Stimulated activated naive CD8-positive, alpha-beta T cell treated with anti-CD3 and anti-CD28 coated beads, Interleukin-15, Interleukin-2, amounts not matched to agents 100 U/mL and 50 U/mL, for 24 hours (primary cell): ENCODE measurements around the gene ZNF688.
"Not testable (repeated sequence)": the region's sequence is repeated elsewhere in the genome, so short reads cannot be mapped to it uniquely, and the experiment has no call there.

Experiments
- ATAC-seq: fragments of 150-1000 bp; cut with Tn5 transposase; one replicate; pipeline ENCODE4 v1.10.0; 2021
- DNase-seq: peaks from one replicate; pipeline ENCODE4 v3.0.0; 2021

Gene ZNF688

GRCh38 chr16:30571445-30572322, at the start of gene ZNF688:
TSS of gene ZNF688 (minus strand) at chr16:30571714. CDS start at chr16:30571629, 85 bp downstream.
- peak; percentile 84 for ATAC-seq
- DNase-seq: peak; percentile 90

GRCh38 chr16:30620169-30620568, 48.7 kb upstream of the ZNF688 start:
- DNase-seq (no peak), ATAC-seq (no peak)

- no peak for ATAC-seq
- DNase-seq: no peak
Observed at GRCh38 chr16:30619638-30620037, 48.1 kb upstream of the ZNF688 start.

GRCh38 chr16:30619202-30619601, 47.7 kb upstream of the ZNF688 start:
- no peak for ATAC-seq
- DNase-seq: no peak

- ATAC-seq (peak; percentile 89), DNase-seq (peak; percentile 90)
Observed at GRCh38 chr16:30615358-30616091, 44.0 kb upstream of the ZNF688 start.

- ATAC-seq (peak; percentile 94), DNase-seq (peak; percentile 92)
Observed at GRCh38 chr16:30609926-30610839, 38.7 kb upstream of the ZNF688 start, which contains the start of gene ZNF689. TSS of gene ZNF689 (minus strand) at chr16:30610389. CDS start at chr16:30610041, 348 bp downstream.

GRCh38 chr16:30609002-30609925, 37.8 kb upstream of the ZNF688 start:
- ATAC-seq: peak; percentile 46
- peak; percentile 57 for DNase-seq

GRCh38 chr16:30606004-30606403, 34.5 kb upstream of the ZNF688 start:
- DNase-seq (no peak), ATAC-seq (no peak)

GRCh38 chr16:30605158-30605557, 33.6 kb upstream of the ZNF688 start:
- no peak for DNase-seq
- ATAC-seq: no peak

GRCh38 chr16:30604316-30604947, 32.9 kb upstream of the ZNF688 start:
- ATAC-seq (no peak), DNase-seq (no peak)

GRCh38 chr16:30603945-30604315, 32.4 kb upstream of the ZNF688 start:
- ATAC-seq (no peak), DNase-seq (no peak)

- no peak for ATAC-seq
- DNase-seq: no peak
Observed at GRCh38 chr16:30602616-30603277, 31.2 kb upstream of the ZNF688 start.

GRCh38 chr16:30601966-30602365, 30.5 kb upstream of the ZNF688 start:
- DNase-seq: no peak
- ATAC-seq: no peak

GRCh38 chr16:30600929-30601328, 29.4 kb upstream of the ZNF688 start:
- no peak for DNase-seq
- ATAC-seq: no peak

- DNase-seq (no peak), ATAC-seq (no peak)
Observed at GRCh38 chr16:30600215-30600614, 28.7 kb upstream of the ZNF688 start.

- no peak for ATAC-seq
- DNase-seq: no peak
Observed at GRCh38 chr16:30592871-30593270, 21.4 kb upstream of the ZNF688 start.

- not testable (repeated sequence) for ATAC-seq, DNase-seq
Observed at GRCh38 chr16:30590869-30591268, 19.4 kb upstream of the ZNF688 start.

GRCh38 chr16:30589582-30589981, 18.1 kb upstream of the ZNF688 start:
- not testable (repeated sequence) for ATAC-seq

GRCh38 chr16:30588651-30589050, 17.1 kb upstream of the ZNF688 start:
- ATAC-seq (no peak), DNase-seq (no peak)

More at GRCh38 chr16:30589582-30589981, 18.1 kb upstream of the ZNF688 start:
- DNase-seq: not testable (repeated sequence)
